ENCODE results near the gene RAB1A.

The RAB1A gene

GRCh38 chr2:65101071-65101470, 28.8 kb downstream of the RAB1A start:
- no peak for ATAC-seq (ENCODE audit: insufficient read depth, low read depth)
- Histone ChIP-seq H3K27me3 (ENCODE audit: insufficient read depth, low read length, poor library complexity) (no peaks in the 10 kb centered on the region), H2AFZ (ENCODE audit: low read depth, low read length) (no peak overlapping the region), H3K4me1 (ENCODE audit: insufficient read depth, low read length) (no peaks in the 10 kb centered on the region), H4K20me1 (ENCODE audit: insufficient read depth, low read length) (peaks cover 19% of the 10 kb centered on the region; the same call in 1 of the 2 replicates), H3K4me3 (ENCODE audit: low read depth in 1 of 2, low read length in 2 of 2) (no peak overlapping the region), H3K9ac (ENCODE audit: low read depth, low read length) (no peak overlapping the region), H3K9me3 (ENCODE audit: insufficient read depth, low read length, severe bottlenecking) (no peaks in the 10 kb centered on the region), H3K27ac (ENCODE audit: low read length) (no peak overlapping the region), H3K79me2 (ENCODE audit: insufficient read depth, low read length) (peaks cover 87% of the 10 kb centered on the region), H3K36me3 (ENCODE audit: insufficient read depth, low read length) (peaks cover 83% of the 10 kb centered on the region), H3K4me2 (ENCODE audit: insufficient read depth, low read length) (no peak overlapping the region)
- TF ChIP-seq CTCF (IDR thresholded peaks at IDR 0.05; ENCODE audit: borderline replicate concordance, extremely low read depth, low read length, poor library complexity, severe bottlenecking) (no peak), EZH2 (IDR thresholded peaks at IDR 0.05; ENCODE audit: borderline replicate concordance, low read depth, low read length, severe bottlenecking) (no peak)
- DNase-seq, result no peak

GRCh38 chr2:65098741-65099140, 31.2 kb downstream of the RAB1A start:
- H4K20me1 ChIP-seq (ENCODE audit: insufficient read depth, low read length), result peaks cover 16% of the 10 kb centered on the region
- peaks cover 83% of the 10 kb centered on the region for H3K79me2 ChIP-seq (ENCODE audit: insufficient read depth, low read length)
- H3K36me3 ChIP-seq (ENCODE audit: insufficient read depth, low read length), result peaks cover 88% of the 10 kb centered on the region

GRCh38 chr2:65097844-65098243, 32.1 kb downstream of the RAB1A start:
- Histone ChIP-seq H4K20me1 (ENCODE audit: insufficient read depth, low read length) (peaks cover 20% of the 10 kb centered on the region), H2AFZ (ENCODE audit: low read depth, low read length) (no peak overlapping the region), H3K4me1 (ENCODE audit: insufficient read depth, low read length) (no peaks in the 10 kb centered on the region), H3K27me3 (ENCODE audit: insufficient read depth, low read length, poor library complexity) (no peaks in the 10 kb centered on the region), H3K4me3 (ENCODE audit: low read depth in 1 of 2, low read length in 2 of 2) (no peak overlapping the region), H3K4me2 (ENCODE audit: insufficient read depth, low read length) (no peak overlapping the region), H3K36me3 (ENCODE audit: insufficient read depth, low read length) (peaks cover 87% of the 10 kb centered on the region), H3K9me3 (ENCODE audit: insufficient read depth, low read length, severe bottlenecking) (no peaks in the 10 kb centered on the region), H3K79me2 (ENCODE audit: insufficient read depth, low read length) (peaks cover 82% of the 10 kb centered on the region), H3K27ac (ENCODE audit: low read length) (no peak overlapping the region), H3K9ac (ENCODE audit: low read depth, low read length) (no peak overlapping the region)
- TF ChIP-seq EZH2 (IDR thresholded peaks at IDR 0.05; ENCODE audit: borderline replicate concordance, low read depth, low read length, severe bottlenecking), result no peak
- ATAC-seq (ENCODE audit: insufficient read depth, low read depth) (no peak), DNase-seq (no peak)

More at GRCh38 chr2:65098741-65099140, 31.2 kb downstream of the RAB1A start:
- Histone ChIP-seq H3K4me3 (ENCODE audit: low read depth in 1 of 2, low read length in 2 of 2) (no peak overlapping the region), H3K9me3 (ENCODE audit: insufficient read depth, low read length, severe bottlenecking) (no peaks in the 10 kb centered on the region), H3K4me1 (ENCODE audit: insufficient read depth, low read length) (no peaks in the 10 kb centered on the region), H3K27me3 (ENCODE audit: insufficient read depth, low read length, poor library complexity) (no peaks in the 10 kb centered on the region), H3K9ac (ENCODE audit: low read depth, low read length) (no peak overlapping the region), H3K27ac (ENCODE audit: low read length) (no peak overlapping the region), H2AFZ (ENCODE audit: low read depth, low read length) (no peak overlapping the region), H3K4me2 (ENCODE audit: insufficient read depth, low read length) (no peak overlapping the region)
- peak; percentile 44; the same call in 1 of the 3 replicates for ATAC-seq (ENCODE audit: insufficient read depth, low read depth)
- TF ChIP-seq CTCF (IDR thresholded peaks at IDR 0.05; ENCODE audit: borderline replicate concordance, extremely low read depth, low read length, poor library complexity, severe bottlenecking), result no peak
- no peak for TF ChIP-seq EZH2 (IDR thresholded peaks at IDR 0.05; ENCODE audit: borderline replicate concordance, low read depth, low read length, severe bottlenecking)
- DNase-seq, result no peak

- peaks cover 88% of the 10 kb centered on the region for H3K36me3 ChIP-seq (ENCODE audit: insufficient read depth, low read length)
- H4K20me1 ChIP-seq (ENCODE audit: insufficient read depth, low read length), result peaks cover 23% of the 10 kb centered on the region
Measured at GRCh38 chr2:65096948-65097347, 33.0 kb downstream of the RAB1A start.

More at GRCh38 chr2:65096948-65097347, 33.0 kb downstream of the RAB1A start:
- no peaks in the 10 kb centered on the region for H3K9me3 ChIP-seq (ENCODE audit: insufficient read depth, low read length, severe bottlenecking)
- TF ChIP-seq CTCF (IDR thresholded peaks at IDR 0.05; ENCODE audit: borderline replicate concordance, extremely low read depth, low read length, poor library complexity, severe bottlenecking) (no peak), EZH2 (IDR thresholded peaks at IDR 0.05; ENCODE audit: borderline replicate concordance, low read depth, low read length, severe bottlenecking) (no peak)
- H3K4me2 ChIP-seq (ENCODE audit: insufficient read depth, low read length), result no peak overlapping the region
- no peak for ATAC-seq (ENCODE audit: insufficient read depth, low read depth)
- no peak for DNase-seq
- H2AFZ ChIP-seq (ENCODE audit: low read depth, low read length), result no peak overlapping the region
- H3K27ac ChIP-seq (ENCODE audit: low read length), result no peak overlapping the region
- H3K27me3 ChIP-seq (ENCODE audit: insufficient read depth, low read length, poor library complexity), result no peaks in the 10 kb centered on the region
- no peak overlapping the region for H3K9ac ChIP-seq (ENCODE audit: low read depth, low read length)
- no peak overlapping the region for H3K4me3 ChIP-seq (ENCODE audit: low read depth in 1 of 2, low read length in 2 of 2)
- H3K79me2 ChIP-seq (ENCODE audit: insufficient read depth, low read length), result peaks cover 85% of the 10 kb centered on the region
- no peaks in the 10 kb centered on the region for H3K4me1 ChIP-seq (ENCODE audit: insufficient read depth, low read length)

Measured in DND-41 (cell line).